Esophagus squamous epithelium (tissue), 4 donors: ENCODE measurements around the gene LCE3C.

Experiments used
- CTCF ChIP-seq, 6 experiments: fragments of 450-650 bp in 4 of 6; fragments of 200-600 bp in 2 of 6; sonication (generic) in 2 of 6; IDR thresholded peaks; one replicate each; pipeline ENCODE4 v1.5.1; 2016 to 2019; ENCODE audit warnings: antibody characterized with exemption in 6 of 6, mild to moderate bottlenecking in 4 of 6, moderate library complexity in 4 of 6
- POLR2A ChIP-seq, 4 donors: fragments of 450-650 bp; IDR thresholded peaks; one replicate each; pipeline ENCODE4 v1.6.1; 2017; ENCODE audit warnings: antibody characterized with exemption in 4 of 4, mild to moderate bottlenecking in 4 of 4, moderate library complexity in 3 of 4

GRCh38 chr1:152566681-152567080 is 33.4 kb upstream of the LCE3C start, which contains the start of gene LCE3E:
- no peak for TF ChIP-seq CTCF (IDR thresholded peaks at IDR 0.05)
- no peak for TF ChIP-seq POLR2A (IDR thresholded peaks at IDR 0.05)
